Activated T-cell treated with anti-CD3 and anti-CD28 coated beads, Interleukin-2, amount 50 U/mL, for 72 hours (primary cell): ENCODE measurements around the gene CAMK1D. TPM values are rescaled to one million over a fixed set of nuclear protein-coding genes. Genes with fewer than 3 reads are reported as not detected.
"Not testable (repeated sequence)": the region's sequence is repeated elsewhere in the genome, so short reads cannot be mapped to it uniquely, and the experiment has no call there.

ENCODE experiments used
- ATAC-seq, 2 donors: fragments of 150-1000 bp; cut with Tn5 transposase; replicated peaks in 1 of 2; 2 replicates each; pipeline ENCODE4 v1.10.0; 2021; ENCODE audit warnings: moderate library complexity in 2 of 2, mild to moderate bottlenecking in 1 of 2
- DNase-seq, 2 donors: peaks; one replicate each; pipeline ENCODE4 v3.0.0; 2021 to 2022; ENCODE audit warnings: mixed read lengths in 1 of 2
- H3K27ac Mint-ChIP-seq: one replicate; pipeline ENCODE4 v1.8.0; 2022; ENCODE audit warnings: mild to moderate bottlenecking, moderate library complexity, mixed read lengths
- H3K27me3 Mint-ChIP-seq: one replicate; pipeline ENCODE4 v1.8.0; 2022; ENCODE audit warnings: low read depth, mixed read lengths
- H3K36me3 Mint-ChIP-seq, 2 donors: one replicate each; pipeline ENCODE4 v1.8.0; 2022; ENCODE audit warnings: mixed read lengths in 2 of 2, mild to moderate bottlenecking in 1 of 2; ENCODE audit not compliant: insufficient read depth in 2 of 2
- H3K4me1 Mint-ChIP-seq: one replicate; pipeline ENCODE4 v1.8.0; 2022; ENCODE audit warnings: low read depth, mixed read lengths
- H3K4me3 Mint-ChIP-seq, 2 donors: one replicate each; pipeline ENCODE4 v1.8.0; 2022; ENCODE audit warnings: mild to moderate bottlenecking in 2 of 2, mixed read lengths in 2 of 2, moderate library complexity in 2 of 2
- H3K9me3 Mint-ChIP-seq, 2 donors: one replicate each; pipeline ENCODE4 v1.8.0; 2022; ENCODE audit warnings: mixed read lengths in 2 of 2
- total RNA-seq, 2 donors: library from RNA; stranded (reverse); gene quantifications; one replicate each; pipeline ENCODE4 v1.2.3, GENCODE V29; 2022

Gene CAMK1D
- total RNA-seq, 2 donors from 2014 or later = 19.9 to 25.3 TPM

DNA sequence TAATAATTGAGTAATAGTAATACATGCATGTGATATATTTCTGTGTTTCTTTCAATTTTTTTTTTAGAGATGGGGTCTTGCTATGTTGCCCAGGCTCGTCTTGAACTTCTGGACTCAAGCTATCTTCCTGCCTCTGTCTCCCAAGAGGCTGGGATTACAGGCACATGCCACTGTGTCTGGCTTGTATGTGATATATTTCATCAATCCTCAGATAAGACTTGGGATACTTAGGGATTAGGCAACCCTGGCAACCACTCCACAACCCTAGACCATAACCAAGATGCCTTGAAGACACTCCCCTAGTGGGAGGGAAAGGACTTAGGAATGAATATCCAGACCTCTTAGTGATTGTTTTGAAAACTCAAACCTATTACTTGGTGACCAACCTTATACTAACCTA, 497.4 kb downstream of the CAMK1D start:
- peaks cover 29% of the 10 kb centered on the region for H3K27me3 Mint-ChIP-seq
- ATAC-seq = no peak
- no peaks in the 10 kb centered on the region for H3K9me3 Mint-ChIP-seq
- H3K36me3 Mint-ChIP-seq = no peaks in the 10 kb centered on the region
- H3K4me1 Mint-ChIP-seq = peaks cover 14% of the 10 kb centered on the region
- no peak overlapping the region for H3K27ac Mint-ChIP-seq
- H3K4me3 Mint-ChIP-seq = no peak overlapping the region
- no peak for DNase-seq

DNA sequence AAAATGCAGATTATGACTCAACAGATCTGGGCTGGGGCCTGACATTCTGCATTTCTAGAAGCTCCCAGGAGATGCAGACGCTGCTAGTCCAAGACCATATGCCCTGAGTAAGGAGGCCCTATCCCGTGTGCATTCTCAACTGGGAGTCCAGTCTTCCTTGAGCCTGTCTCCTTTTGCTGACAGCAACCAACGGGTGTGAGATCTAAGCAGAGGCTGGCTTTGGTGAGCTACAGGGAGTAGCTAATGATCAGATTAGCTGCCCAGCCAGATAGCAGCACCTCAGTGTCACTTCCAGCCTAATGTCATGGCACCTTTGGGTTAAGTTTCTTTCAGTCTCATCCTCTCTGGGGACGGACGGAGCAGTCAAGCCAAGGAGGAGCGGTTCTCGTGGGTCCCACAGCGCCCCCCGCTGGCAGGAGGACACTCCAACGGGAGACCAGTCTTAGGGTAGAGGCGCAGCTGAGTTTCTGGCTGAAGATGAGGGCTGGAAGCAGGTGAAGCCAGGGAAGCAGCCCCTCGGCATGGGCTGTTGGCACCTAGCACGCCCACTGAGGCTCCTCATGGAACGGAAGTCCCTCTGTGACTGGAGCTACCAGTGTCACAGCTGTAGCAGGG, 498.1 kb downstream of the CAMK1D start:
- ATAC-seq (peak in 1 of 2 donors; percentile 13), DNase-seq (peak; percentile 35 to 37)
- Mint-ChIP-seq H3K4me1 (peaks cover 14% of the 10 kb centered on the region), H3K36me3 (no peaks in the 10 kb centered on the region), H3K27me3 (peaks cover 29% of the 10 kb centered on the region), H3K9me3 (no peaks in the 10 kb centered on the region), H3K4me3 (no peak overlapping the region), H3K27ac (no peak overlapping the region)

DNA sequence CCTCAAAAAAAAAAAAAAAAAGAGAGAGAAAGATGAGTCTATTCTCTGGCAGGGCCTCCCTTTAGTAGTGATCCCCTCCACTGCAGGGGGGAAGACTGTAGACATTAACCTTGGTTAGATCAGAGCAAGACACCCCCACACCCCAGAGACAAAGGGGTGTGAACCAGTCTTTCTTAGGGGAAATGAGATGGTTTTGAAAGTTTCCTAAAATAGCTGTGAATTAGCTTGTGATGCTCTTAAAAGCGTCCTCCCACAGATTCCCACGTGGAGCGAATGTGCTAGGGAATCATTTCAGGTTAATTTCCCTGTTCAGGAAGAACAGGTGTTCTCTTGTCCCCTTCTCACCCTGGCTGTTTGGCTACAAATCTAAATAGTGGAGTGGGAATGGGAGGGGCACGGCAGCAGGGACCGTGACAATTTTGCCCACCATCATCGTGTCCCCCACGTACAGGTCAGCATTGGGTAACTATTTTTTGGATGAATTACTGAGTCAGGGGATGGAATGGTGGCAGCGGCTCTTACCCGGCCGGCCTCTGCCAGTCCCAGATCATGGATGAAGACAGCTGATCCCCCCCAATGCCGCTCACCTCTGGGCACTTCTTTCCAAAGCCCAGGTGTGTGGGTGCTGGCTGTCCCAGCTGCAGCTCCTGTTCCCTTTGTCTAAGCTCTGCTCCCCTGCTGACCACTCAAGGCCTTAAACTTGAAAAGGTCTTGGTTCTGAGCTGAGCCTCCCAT, 499.3 kb downstream of the CAMK1D start:
- ATAC-seq = no peak
- DNase-seq = no peak
- peaks cover 14% of the 10 kb centered on the region for H3K4me1 Mint-ChIP-seq
- H3K9me3 Mint-ChIP-seq = no peaks in the 10 kb centered on the region
- no peak overlapping the region for H3K27ac Mint-ChIP-seq
- H3K27me3 Mint-ChIP-seq = peaks cover 29% of the 10 kb centered on the region
- no peaks in the 10 kb centered on the region for H3K36me3 Mint-ChIP-seq
- no peak overlapping the region for H3K4me3 Mint-ChIP-seq

DNA sequence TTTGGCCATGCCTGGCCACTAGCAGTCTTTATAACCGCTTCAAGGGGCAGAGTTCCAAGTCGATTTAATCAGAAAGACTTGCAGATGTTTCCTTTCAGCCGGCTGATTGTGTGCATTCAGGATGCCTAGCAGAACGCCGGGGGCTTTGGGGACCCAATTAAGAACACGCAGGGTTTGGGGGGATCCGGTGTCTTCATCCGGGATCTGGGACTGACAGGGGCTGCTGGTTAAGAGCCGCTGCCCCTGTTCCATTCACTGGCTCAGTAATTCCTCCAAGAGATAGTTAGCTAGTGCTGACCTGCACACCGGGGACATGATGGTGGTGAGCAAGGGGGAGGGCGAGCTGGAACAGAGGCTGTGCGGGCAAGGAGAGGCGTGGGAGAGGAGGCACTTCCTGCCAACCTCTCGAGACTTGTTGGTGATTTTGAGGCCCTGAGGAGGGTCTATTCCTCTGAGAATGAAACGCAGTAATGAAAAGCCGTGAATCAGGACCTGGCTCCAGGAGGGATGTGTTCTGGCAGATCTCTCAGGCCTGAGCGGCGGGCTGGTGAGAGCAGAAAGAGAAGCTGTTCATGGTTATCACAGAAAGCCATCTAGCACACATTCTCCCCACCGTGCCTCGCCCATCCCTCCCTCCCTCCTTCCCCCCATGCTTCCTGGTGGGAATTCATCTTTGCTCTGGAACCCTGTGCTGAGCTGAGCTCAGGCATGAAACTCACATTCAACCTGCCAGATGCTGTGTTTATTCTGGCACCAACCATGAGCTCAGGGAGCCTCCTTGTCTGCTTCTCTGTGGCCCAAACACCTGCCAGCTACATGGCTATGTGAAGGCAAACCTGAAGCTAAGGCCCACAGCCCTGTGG, 500.2 kb downstream of the CAMK1D start:
- ATAC-seq = peak; percentile 26 to 41
- DNase-seq = peak in 1 of 2 donors; percentile 18
- Mint-ChIP-seq H3K27me3 (peaks cover 29% of the 10 kb centered on the region), H3K4me1 (peaks cover 14% of the 10 kb centered on the region), H3K36me3 (no peaks in the 10 kb centered on the region), H3K27ac (no peak overlapping the region), H3K4me3 (peak overlapping the region in 1 of 2 donors; percentile 43), H3K9me3 (no peaks in the 10 kb centered on the region)

DNA sequence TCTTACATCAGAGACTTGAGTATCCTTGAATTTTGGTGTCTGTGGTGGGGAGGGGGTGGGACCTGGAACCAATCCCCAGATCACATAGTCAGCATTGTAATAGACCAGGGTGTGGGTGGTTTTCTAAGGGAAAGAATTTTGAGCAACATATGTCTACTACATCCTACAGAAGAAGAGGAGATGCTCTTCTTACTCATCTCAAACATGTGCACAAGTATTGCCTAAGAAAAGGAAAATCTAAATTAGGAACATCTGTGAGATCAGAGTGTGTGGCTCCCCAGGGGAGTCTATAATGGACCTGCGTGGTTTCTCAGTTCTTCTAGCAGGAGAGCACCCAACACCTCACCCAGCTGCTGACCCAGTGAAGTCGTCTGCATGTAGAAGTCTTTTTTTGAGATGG, 503.3 kb downstream of the CAMK1D start:
- DNase-seq (no peak), ATAC-seq (no peak)
- Mint-ChIP-seq H3K27ac (no peak overlapping the region), H3K4me3 (no peak overlapping the region), H3K27me3 (peaks cover 21% of the 10 kb centered on the region), H3K9me3 (no peaks in the 10 kb centered on the region), H3K36me3 (no peaks in the 10 kb centered on the region), H3K4me1 (peaks cover 14% of the 10 kb centered on the region)

DNA sequence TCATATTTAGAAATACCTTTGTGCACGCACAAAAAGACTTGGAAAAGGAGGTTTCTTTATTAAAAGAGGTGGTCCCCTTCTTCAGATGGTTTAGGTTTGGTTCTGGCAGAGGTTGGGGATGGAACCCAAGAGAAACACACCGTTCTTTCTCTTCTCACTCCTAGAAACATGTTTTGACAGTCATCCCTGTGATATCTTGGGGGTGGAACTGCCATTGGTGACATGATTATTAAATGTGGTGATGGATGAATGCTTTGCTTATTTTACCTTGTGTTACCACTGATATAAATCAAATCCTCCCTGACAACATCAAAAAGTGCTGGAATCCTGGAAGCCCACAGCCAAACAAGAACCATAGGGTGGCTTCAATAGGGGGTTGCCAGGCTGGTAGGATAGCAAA, 505.6 kb downstream of the CAMK1D start:
- H3K27me3 Mint-ChIP-seq = peaks cover 23% of the 10 kb centered on the region
- peaks cover 3% of the 10 kb centered on the region for H3K4me1 Mint-ChIP-seq
- H3K4me3 Mint-ChIP-seq = no peak overlapping the region
- DNase-seq (no peak), ATAC-seq (no peak)
- no peaks in the 10 kb centered on the region for H3K36me3 Mint-ChIP-seq
- no peaks in the 10 kb centered on the region for H3K9me3 Mint-ChIP-seq
- no peak overlapping the region for H3K27ac Mint-ChIP-seq

DNA sequence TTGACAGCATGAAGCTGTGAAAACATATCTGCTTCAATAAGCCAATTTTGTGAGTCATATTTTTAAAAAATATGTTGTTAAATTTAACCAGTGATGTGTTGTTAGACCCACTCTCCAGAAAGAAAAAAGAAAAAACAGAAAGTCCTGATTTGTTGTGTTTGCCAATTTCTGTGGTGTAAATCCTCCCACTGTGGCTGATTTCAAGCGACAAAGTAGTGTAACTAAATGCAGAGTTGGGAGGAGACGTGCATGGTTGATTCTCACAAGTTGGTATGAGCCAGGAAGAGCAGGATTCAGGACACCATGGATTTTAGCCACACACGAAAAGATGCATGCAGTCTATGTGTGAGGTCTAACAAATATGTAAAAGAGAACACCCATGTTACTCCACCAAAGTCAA, 513.1 kb downstream of the CAMK1D start:
- DNase-seq = no peak
- no peak overlapping the region for H3K27ac Mint-ChIP-seq
- H3K36me3 Mint-ChIP-seq = no peaks in the 10 kb centered on the region
- peaks cover 13% of the 10 kb centered on the region for H3K27me3 Mint-ChIP-seq
- no peaks in the 10 kb centered on the region for H3K4me1 Mint-ChIP-seq
- ATAC-seq = no peak
- H3K9me3 Mint-ChIP-seq = no peaks in the 10 kb centered on the region
- H3K4me3 Mint-ChIP-seq = no peak overlapping the region

DNA sequence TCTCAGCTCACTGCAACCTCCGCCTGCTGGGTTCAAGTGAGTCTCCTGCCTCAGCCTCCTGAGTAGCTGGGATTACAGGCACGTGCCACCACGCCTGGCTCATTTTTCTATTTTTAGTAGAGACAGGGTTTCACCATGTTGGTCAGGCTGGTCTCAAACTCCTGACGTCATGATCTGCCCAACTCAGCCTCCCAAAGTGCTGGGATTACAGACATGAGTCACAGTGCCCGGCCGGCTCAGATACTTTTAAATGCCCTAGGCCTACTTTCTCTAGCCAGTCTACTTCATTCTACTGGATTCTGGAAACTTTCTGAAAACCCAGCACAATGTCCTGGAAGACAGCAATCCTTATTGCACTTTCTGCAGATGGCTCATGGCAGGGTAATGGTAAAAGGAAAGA, 516.2 kb downstream of the CAMK1D start:
- H3K36me3 Mint-ChIP-seq, H3K27me3 Mint-ChIP-seq, DNase-seq, H3K9me3 Mint-ChIP-seq, H3K4me1 Mint-ChIP-seq, H3K27ac Mint-ChIP-seq, ATAC-seq, H3K4me3 Mint-ChIP-seq: not testable (repeated sequence)

DNA sequence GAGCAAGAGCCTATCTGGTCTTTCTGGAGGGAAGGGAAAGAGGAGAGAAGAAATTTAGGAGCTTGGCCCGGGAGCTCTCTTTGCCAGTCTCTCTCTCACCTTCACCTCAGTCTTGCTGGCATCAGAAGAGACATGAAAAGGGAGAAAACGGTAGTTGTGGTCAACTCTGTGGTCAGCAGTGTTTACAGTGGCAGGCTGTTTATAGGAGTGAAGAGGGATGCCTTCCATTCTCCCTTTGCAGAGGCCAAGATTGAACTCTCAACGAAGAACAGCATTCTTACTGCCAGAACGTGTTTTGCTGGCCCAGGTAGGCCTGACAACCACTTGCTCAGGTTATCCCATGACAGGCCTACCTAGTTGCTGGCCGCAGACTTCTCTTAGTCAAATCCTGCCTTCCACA, 518.9 kb downstream of the CAMK1D start:
- ATAC-seq (no peak), DNase-seq (no peak)
- H3K4me1 Mint-ChIP-seq = no peaks in the 10 kb centered on the region
- H3K9me3 Mint-ChIP-seq = no peaks in the 10 kb centered on the region
- no peaks in the 10 kb centered on the region for H3K27me3 Mint-ChIP-seq
- no peak overlapping the region for H3K4me3 Mint-ChIP-seq
- H3K36me3 Mint-ChIP-seq = no peaks in the 10 kb centered on the region
- H3K27ac Mint-ChIP-seq = no peak overlapping the region

DNA sequence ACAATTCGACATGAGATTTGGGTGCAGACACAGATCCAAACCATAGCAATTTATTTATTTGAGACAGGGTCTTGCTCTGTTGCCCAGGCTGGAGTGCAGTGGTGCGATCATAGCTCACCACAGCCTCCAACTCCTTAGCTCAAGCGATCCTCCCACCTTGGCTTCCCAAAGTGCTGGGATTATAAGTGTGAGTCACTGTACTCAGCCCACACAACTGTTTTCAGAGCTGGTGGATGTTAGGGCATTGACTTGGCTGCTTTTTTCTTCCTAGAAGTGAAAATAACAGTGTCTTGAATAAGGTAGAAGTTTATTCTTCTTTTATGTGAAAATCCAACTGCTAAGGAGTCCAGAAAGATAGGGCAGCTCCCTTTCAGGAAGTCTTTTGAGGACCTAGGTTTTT, 520.1 kb downstream of the CAMK1D start:
- no peaks in the 10 kb centered on the region for H3K4me1 Mint-ChIP-seq
- DNase-seq = no peak
- H3K9me3 Mint-ChIP-seq = no peaks in the 10 kb centered on the region
- no peaks in the 10 kb centered on the region for H3K36me3 Mint-ChIP-seq
- no peak overlapping the region for H3K27ac Mint-ChIP-seq
- no peaks in the 10 kb centered on the region for H3K27me3 Mint-ChIP-seq
- no peak overlapping the region for H3K4me3 Mint-ChIP-seq
- no peak for ATAC-seq

DNA sequence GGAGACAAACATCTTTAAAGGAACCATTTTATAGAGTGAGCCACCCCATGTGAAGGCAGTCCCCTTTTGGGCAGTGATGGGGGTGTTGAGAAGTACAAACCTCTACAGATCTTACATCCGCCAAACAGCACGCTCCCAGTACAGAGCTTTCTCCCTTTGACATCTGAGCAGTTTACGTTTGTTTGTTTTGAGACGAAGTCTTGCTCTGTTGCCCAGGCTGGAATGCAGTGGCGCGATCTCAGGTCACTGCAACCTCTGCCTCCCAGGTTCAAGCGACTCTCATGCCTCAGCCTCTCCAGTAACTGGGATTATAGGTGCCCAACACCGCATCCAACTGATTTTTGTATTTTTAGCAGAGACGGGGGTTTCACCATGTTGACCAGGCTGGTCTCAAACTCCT, 523.2 kb downstream of the CAMK1D start:
- DNase-seq (no peak), ATAC-seq (no peak)
- H3K4me3 Mint-ChIP-seq = no peak overlapping the region
- H3K36me3 Mint-ChIP-seq = no peaks in the 10 kb centered on the region
- H3K27me3 Mint-ChIP-seq = no peaks in the 10 kb centered on the region
- no peaks in the 10 kb centered on the region for H3K4me1 Mint-ChIP-seq
- H3K9me3 Mint-ChIP-seq = no peaks in the 10 kb centered on the region
- no peak overlapping the region for H3K27ac Mint-ChIP-seq

DNA sequence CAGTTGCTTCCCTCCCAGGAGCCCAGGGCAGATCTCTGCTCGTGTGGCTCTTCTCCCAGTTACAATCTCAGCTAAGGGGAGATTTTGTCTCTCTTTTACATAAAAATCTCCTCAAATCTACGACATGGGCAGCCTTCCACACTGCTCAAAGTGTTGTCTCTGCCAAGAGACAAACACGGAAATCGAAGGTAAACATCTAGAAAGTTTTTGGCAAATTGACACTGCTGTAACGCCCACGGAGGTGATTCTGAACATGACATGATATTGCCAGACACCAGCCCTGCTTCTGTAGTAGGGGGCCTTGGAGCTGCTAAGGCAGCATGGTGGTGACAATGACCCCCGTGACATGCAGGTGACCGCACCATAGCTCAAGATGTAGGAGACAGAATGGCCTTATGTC, 523.8 kb downstream of the CAMK1D start:
- H3K9me3 Mint-ChIP-seq = no peaks in the 10 kb centered on the region
- DNase-seq (no peak), ATAC-seq (no peak)
- no peak overlapping the region for H3K4me3 Mint-ChIP-seq
- H3K4me1 Mint-ChIP-seq = no peaks in the 10 kb centered on the region
- no peaks in the 10 kb centered on the region for H3K36me3 Mint-ChIP-seq
- H3K27me3 Mint-ChIP-seq = no peaks in the 10 kb centered on the region
- no peak overlapping the region for H3K27ac Mint-ChIP-seq

DNA sequence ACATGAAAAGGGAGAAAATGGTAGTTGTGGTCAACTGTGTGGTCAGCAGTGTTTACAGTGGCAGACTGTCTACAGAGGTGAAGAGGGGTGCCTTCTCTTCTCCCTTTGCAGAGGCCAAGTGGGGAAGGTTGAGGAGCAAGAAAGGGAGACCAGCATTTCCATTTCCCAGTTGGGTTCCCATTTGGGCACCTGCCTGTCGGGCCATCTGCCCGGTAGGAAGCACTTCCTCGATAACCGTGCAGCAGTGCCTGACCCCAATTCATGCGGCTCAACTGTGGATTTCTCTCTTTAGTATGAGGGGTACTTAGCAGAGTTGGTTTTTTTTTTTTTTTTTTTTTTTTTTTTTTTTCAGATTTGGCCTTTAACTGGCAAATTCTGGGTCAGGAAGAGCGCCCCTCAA, 525.2 kb downstream of the CAMK1D start:
- Mint-ChIP-seq H3K27me3 (no peaks in the 10 kb centered on the region), H3K27ac (no peak overlapping the region), H3K4me3 (no peak overlapping the region), H3K9me3 (no peaks in the 10 kb centered on the region), H3K36me3 (no peaks in the 10 kb centered on the region), H3K4me1 (no peaks in the 10 kb centered on the region)
- ATAC-seq (no peak), DNase-seq (no peak)
